Measurements from ENCODE around the gene CAMTA1.

The CAMTA1 gene

GRCh38 chr1:6961905-6962477, 176.7 kb downstream of the CAMTA1 start:
- DNase-seq: no peak

DNA sequence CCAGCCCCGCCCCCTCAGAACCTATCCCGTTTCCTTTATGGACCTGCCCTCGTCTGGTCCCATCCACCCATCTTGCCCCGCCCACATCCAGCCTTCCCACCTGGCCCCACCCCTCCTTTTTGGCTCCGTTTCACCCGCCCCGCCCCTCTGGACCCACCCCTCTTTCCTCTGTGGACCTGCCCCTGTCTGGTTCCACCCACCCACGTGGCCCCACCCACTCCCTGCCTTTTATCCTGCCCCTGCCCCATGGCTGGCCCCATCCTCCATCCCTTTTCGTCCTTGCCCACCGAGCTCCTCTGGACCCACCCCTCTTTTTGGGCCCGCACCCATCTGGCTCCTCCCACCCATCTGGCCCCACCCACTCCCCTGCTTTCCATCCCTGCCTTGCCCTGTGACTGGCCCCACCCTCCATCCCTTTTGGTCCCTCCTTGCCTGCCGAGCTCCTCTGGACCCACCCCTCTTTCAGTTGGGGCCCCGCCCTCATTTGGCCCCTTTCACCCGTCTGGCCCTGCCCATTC, 177.3 kb downstream of the CAMTA1 start:
- DNase-seq: no peak

DNA sequence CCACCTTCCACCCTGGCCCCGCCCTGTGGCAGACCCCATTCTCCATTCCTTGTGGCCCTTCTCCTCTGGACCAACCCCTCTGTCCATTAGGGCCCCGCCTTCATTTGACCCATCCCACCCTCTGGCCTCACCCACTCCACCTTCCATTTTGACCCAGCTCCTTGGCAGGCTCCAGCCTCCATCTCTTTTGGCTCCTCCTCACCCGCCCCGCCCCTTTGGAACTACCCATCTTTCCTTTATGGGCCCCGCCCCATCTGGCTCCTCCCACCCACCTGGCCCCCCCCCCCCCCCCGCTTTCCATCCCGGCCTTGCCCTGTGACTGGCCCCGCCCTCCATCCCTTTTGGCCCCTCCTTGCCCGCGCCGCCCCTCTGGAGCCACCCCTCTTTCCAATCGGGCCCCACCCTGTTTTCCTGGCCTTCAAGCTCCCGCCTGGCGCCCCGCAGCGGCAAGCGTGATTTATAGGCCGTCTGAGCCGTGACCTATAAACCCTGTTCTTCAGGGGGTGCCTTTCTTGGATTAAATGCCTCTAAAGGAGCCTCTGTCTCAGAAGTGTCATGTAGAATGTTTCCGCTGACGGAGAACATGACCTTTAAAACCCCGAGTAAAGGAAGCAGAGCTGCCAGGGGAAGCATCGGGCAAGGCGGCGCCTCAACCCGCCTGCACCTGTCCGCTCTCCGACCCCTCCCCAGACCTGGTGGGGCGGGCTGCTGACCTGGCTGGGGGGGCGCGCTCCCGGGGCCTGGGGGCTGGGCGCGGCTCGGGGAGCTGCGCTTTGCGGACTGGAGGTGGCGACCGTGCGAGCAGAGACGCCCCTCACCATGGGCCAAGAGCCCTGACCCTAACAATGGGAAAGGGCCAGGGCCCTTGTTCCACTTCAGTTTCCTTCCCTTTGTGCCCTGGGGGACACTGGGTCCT, 178.0 kb downstream of the CAMTA1 start:
- no peak for DNase-seq

DNA sequence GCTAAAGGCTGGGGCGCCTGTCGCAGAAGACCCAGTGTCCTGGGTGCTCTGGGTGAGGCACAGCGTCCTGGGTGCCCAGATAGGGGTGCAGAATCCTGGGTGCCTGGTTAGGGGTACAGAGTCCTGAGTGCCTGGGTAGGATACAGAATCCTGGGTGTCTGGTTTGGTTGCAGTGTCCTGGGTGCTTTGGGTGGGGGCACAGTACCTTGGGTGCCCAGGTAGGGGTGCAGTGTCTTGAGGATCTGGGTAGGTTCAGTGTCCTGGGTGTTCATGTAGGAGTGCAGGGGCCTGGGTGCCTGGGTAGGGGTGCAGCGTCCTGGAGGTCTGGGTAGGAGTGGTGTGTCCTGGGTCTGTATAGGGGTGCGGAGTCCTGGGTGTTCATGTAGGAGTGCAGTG, 178.7 kb downstream of the CAMTA1 start:
- DNase-seq: no peak

DNA sequence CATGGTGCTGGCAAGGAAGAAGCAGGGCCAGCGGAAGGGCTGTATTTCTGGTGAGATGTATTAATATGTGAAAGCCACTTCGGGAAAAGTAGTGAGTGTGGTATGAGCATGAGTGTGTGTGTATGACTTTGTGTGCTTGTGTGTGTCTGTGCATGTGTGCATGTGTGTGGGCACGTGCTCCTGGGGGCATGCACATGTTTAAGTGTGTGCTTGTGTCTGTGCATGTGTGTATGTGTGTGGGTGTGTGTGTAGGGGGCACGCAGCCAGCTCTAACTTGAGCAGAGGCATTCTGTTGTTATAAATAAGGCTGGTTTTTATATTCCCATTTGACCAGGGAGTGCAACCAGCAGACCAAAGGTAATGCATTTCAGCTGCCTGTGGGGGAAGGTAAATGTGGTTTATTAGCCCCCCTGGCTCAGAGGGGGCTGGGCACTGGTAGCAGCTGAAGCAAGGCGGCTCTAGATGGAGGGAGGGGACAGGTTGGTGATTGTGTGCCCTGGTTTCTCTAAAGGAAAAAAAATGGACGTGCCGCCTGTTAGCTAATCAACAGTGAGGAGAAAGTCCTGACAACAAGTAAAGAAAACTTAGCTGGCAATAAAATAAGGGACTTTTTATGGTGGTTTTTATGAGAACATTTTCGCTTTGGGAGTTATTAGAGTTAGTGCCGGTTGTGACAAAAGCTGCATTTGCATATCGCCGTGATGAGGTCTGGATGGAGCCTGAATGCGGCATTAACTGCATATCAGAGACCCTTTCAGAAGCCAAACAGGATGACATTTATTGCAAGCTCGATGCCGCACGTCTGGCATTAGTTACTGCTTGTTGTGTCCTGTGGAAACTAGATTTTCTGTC, 180.1 kb downstream of the CAMTA1 start:
- no peak for DNase-seq

DNA sequence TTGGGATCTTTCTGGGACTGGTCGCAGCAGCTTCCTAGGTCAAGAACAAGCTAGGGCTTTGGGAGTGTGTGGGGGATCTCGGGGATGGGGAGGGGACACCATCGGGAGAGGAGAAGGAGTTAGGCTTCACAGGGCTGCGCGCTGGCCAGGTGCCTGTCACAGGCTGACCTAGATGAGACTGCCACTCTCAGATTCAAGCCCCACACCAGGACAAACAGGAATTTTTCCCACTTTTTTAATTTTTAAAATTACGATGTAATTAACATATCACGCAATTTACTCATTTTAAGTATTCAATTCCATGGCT, 180.6 kb downstream of the CAMTA1 start:
- no peak for DNase-seq

GRCh38 chr1:6966326-6966725, 181.1 kb downstream of the CAMTA1 start:
- no peak for DNase-seq

DNA sequence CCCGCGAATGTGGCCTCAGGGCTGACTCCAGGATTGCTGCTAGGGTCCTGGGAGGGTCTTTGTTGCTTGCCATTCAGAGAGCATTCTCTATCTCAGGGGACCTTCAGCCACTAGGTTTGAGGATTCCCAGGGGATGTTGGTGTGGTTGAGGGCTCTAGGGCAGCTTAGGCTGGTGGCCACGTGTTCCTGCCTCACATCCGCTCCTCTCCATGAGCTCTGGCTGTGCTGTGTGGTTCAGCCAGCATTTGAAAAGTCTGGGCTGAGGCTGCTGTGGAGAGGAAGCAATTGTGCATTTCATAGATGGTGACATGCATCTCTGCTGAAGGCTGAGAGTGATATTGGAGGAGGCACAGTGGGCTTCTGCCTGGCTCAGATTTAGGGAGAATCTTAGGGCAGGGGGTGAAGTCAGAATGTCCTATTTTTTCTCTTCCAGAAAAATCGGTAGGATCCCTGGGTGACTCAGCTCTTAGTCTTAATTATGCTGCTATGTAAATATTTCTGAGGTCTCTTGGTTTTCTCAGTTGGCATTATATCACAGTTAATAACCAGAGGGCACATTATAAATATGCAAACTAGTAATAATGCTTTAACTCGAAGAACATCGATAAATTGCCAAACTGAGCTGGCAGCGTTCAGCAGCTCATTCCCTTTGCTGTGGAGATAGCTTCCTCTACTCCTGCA, 182.3 kb downstream of the CAMTA1 start:
- no peak for DNase-seq

GRCh38 chr1:6969106-6969505, 183.9 kb downstream of the CAMTA1 start:
- DNase-seq: no peak

DNA sequence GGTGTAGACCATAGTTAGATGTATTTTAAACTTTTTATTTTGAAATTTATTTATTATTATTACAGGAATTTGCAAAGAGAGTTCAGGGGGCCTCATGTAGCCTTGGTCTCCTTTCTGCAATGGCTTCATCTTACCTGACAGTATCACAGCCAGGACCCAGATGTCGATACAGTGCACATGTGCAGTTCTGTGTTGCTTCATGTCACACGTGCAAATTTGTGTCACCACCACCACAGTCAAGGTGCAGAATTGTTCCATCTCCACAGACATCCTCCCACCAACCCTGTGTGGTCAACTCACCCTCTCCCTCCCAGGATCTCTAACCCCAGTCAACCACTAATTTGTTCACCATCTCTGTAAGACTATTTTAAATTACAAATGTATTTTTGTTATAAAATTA, 184.5 kb downstream of the CAMTA1 start:
- no peak for DNase-seq

- DNase-seq: no peak
Measured at GRCh38 chr1:6970221-6970620, 185.0 kb downstream of the CAMTA1 start.

DNA sequence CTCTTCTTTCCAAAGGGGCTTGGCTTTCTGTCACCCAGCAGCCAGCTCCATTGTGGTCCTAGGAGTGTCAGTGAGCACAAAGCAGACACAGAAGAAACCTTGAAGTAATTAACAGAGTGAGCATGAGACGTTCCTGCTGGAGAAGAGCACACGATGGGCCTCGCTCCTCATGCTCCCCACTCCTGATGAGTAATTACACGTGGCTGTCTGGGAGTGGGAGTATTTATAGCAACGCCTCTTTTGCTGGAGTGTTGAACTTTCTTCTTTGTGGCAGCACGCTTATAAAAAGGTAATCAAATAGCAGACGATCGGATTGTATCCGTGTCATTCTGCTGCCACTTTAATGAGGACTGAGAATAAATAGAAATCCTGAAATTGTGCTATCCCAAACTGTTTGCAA, 185.8 kb downstream of the CAMTA1 start:
- DNase-seq: no peak

GRCh38 chr1:6971699-6972098, 186.4 kb downstream of the CAMTA1 start:
- no peak for DNase-seq

DNA sequence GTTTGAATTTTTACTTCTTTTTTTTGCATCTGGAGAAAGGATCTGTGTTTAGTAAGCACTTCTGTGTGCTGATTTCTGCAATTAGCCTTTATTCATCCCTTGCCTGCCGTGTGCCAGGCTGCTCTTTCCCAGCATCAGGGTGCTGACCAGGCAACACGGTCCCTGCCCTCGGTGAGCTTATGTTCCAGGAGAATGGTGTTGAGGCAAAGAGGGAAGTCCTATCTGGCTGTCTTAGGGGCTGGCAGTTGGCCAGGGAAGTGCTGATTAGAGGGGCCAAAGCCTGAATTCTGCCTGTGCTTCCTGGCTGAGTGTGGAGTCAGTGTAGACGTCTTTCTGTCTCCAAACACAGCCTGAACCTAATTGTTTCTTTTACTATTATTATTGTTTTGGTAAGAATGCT, 187.1 kb downstream of the CAMTA1 start:
- no peak for DNase-seq

GRCh38 chr1:6975331-6976043, 190.2 kb downstream of the CAMTA1 start:
- no peak for DNase-seq

GRCh38 chr1:6976044-6976375, 190.8 kb downstream of the CAMTA1 start:
- DNase-seq: no peak

GRCh38 chr1:6979003-6979613, 193.9 kb downstream of the CAMTA1 start:
- no peak for DNase-seq

- no peak for DNase-seq
Measured at GRCh38 chr1:6981595-6981994, 196.3 kb downstream of the CAMTA1 start.

GRCh38 chr1:6982443-6982842, 197.2 kb downstream of the CAMTA1 start:
- no peak for DNase-seq

GRCh38 chr1:6982860-6983259, 197.6 kb downstream of the CAMTA1 start:
- no peak for DNase-seq

DNA sequence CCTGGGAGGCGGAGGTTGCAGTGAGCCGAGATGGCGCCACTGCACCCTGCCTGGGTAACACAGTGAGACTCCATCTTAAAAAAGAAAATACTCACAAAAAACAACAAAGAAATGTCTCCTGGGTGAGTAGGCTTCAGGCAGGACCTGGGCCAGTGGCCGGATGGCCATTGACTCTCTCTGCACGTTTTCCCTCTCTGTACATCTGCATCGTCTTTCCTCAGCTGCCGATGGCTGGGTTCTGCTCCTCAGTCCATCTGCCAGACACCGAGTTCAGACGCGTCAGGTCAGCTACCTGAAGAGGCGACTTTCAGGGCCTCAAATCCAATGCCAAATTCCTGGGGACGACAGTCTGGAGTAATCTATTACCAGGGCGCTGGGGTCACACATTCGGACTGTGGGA, 199.3 kb downstream of the CAMTA1 start:
- DNase-seq: no peak

DNA sequence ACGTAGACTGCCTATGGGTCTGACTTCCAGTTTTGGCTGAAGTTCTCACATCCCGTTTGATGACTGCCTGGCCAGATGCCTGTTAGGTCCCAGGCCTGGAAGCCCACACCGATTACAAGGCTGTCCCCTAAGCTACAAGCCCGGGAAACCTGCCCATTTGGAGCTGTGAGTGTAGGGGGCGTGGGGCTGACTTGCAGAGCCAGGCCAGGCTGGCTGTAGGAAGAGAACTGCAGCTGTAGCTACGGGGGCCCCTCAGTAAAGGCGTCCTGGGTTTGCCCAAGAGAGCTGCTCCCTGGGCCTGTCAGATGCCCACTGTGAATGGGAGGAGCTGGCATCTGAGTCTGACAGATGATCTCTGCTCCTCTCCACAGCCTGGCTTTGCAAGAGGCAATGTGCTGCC, 199.7 kb downstream of the CAMTA1 start:
- DNase-seq: no peak
